HL-60/S4 (cell line): Measurements from ENCODE around the gene INPP4B.

Source experiments
- in situ Hi-C: fragments of 300-500 bp; cut with MboI; formaldehyde crosslinking; loops from 2 replicates; pipeline ENCODE4 v1.14.3; 2022; ENCODE audit warnings: low sequenced_read_pairs

Gene INPP4B

DNA sequence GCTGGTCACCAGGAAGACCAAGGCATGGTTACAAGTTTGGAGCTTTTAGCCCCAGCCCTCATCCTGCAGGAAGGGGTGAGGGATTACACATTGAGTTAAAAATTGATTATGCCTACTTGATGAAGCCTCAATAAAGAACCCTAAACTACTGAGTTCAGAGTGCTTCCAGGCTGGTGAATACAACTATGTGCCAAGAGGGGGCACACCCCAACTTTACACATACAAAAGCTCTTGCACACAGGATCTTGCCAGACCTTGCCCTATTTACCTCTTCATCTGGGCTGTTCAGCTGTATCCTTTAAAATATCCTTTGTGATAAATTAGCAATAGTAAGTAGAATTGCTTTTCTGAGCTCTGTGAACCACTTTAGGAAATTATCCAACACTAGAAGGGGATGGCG, 489.3 kb downstream of the INPP4B start:
- in situ Hi-C loops = no loop called here

DNA sequence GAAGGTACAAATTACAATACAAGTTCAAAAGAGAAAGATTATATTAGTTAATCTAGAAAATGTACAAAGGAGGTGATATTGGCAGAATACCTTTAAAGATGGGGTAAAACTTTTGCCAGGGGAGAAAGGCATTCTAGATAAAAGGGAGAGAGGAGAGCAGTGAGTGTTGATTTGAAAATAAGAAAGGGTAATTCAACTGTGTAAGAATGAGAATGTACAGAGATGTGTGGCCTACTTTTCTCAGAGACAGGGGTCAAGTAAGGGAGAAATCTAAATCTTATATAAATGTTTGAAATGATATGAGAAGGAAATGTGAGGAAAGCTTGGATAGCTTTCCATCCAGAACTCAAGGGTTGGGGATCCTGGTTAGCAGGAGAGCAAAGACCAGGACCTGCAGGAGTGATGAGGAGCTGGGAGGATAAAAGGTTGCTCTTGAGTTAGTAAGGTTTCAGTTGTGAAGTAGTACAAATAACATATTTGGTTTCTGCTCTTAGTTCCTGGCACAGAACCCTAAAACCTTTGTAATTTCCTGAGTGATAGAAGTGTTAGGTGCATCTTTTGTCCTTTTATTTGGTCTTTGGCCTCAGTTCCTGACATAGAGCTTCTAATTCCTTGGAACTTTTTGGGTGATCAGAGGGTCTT, 489.9 kb downstream of the INPP4B start:
- in situ Hi-C loops = no loop called here

DNA sequence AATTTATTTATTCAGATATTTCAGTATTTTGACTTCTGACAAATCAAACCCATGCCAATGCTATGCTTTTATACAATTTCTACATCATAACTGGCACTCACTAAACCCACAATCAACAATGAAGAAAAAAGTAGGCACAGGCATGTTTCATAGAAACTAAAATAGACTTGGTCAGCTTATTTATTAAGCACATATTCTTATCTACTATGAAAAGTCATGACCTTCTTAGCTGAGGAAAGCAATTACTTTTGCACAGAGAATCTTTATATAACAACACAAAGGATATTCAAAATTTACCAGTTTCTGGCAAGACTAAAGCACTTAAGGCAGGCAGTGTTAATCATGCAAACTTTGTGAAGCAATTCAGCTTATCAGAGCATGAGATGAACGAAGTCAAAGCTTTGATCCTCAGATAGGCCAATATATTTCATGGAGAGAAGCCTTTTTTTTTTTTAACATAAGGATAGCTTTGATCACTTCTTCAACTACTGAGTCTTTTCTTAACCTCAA, 490.6 kb downstream of the INPP4B start:
- in situ Hi-C loops = no loop called here

DNA sequence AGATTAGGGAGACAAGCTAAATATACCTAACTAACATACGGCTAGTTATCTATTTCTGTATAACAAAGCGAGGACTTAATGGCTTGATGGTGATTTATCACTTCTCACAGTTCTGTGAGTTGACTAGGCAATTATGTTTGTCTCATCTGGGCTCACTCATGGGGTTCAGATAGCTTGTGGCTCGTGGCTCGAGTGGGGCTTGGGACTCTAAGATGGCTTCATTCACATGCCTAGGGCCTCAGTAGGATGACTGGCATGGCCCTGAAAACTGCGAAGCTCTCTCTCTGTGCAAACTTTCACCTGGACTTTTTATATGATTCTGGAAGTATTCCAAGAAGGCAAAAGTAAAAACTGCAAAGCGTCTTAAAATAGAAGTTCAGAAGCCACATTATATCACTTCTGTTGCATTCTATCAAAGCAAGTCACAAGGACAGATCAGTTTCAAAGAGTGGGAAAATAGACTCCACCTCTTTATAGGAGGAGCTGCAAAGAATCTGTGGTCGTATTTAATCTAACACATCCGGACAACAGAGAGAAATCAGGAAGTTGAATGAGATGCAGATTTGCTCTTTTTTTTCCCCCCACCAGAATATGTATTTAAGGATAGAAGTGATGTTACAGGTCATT, 491.2 kb downstream of the INPP4B start:
- in situ Hi-C loops = no loop called here

DNA sequence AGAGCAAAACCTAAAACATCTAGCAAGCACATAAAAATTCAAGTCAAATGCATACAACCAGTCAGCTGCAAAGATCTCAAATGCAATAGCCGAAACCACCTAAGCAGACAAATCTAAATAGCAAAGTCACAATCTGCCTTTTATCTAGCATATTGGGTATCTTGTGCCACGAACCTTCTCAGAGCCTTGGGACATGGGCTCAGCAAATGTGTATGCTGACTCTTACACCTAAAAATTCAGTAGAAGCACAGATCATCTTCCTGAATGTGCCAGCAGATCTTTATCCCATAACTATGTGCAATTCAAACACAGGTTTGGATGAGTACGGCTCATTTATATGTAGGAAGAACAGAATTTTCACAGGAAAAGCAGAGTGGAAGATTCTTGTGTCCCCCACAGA, 492.1 kb downstream of the INPP4B start:
- in situ Hi-C loops = no loop called here

DNA sequence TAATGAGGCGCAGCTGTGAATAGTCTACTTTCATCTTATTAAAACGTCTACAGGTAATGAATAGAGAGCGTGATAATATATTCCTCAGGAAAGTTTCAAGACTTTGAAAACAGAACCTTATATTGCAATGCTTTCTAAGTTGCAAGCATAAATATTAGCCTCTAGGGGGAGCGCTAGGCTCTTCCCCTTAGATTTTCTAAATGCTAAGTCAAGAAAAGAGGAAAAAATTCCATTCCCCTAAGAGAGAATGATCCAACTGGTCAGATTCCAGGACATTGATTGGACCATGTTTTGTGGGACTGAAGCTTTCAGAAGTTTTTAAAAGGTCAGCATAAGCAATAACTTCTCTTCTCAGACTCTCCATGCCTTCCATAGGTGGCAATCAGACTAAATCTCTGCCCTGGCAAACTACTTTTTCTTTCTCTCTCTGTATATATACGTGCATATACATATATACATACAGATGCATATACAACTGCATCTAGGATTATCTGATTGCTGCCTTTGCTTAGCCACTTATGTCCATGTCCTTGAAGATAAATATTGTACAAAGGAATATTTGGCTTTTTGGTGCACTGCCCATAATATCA, 492.9 kb downstream of the INPP4B start:
- in situ Hi-C loops = no loop called here

DNA sequence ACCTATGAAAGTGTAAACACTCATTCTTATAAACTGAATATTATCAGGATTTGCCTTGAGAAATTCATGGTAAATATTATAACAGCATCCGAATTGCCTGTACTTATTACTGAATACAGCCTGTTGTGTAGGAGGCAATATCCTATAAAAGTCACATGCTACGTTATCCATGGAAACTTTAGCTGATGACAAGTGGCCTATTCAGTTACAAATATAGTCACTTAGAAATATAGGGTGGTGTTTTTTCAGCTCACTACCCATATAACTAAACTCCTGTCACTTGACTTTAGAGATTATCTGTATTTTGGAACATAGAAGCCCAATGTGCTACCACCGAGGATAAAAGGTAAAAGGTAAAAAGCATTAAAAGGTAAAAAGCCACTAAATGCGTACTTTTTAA, 493.4 kb downstream of the INPP4B start:
- in situ Hi-C loops = no loop called here

DNA sequence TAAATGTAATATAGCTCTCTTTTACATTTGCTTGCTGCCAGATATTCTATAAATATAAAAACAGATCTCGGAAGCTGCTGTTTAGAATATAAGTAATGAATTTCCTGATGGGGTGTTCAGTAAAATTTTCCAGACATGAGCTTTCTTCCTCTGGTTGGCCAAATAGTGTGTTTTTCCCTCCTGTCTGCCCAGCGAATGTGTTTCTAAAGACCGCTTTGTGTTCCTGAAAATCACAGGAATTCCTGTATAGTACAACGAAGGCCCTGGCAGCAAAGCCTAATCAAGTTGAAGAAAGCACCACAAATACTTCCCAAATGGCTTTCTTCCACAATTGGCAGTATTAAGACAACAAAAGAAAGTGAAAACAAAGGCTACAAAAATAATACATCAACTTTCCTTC, 494.1 kb downstream of the INPP4B start:
- in situ Hi-C loops = no loop called here

DNA sequence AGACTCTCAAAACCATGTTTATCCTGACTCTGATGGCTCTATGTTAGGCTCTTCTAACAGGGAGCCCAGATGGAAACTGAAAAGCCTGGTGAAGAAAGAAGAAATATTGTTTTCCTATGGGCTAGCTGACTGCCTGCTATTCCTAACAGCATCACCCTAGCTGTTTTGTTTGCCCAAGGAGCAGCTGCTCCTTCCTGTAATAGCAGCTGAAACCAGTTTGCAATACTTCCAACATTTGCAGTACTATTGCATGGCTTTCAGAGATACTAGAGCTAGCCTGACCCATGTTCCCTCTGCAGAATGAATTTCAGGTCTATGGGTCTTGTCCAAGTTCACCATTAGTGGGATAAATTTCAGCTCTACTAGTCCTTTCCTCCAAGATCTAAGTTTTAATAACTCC, 495.2 kb downstream of the INPP4B start:
- in situ Hi-C loops = no loop called here

DNA sequence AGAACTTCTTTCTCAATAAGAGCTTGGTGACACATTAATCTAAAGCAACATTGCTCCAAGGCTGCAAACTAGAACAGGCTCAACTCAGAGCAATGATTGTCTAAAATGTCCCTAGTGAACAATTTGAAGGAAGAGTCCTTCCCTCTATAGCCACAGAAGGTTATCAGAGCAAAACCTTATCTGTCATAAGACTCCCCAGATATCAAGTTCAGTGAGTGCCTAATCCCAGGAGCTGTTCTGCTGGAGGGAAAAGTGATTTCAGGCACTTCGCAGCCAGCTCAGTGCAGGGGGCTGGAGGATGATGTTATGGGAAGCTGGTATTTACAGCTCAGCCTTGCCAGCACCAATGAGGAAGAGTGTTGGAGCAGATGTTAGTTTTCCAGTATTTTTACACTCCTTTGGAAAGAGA, 497.5 kb downstream of the INPP4B start:
- in situ Hi-C loops = no loop called here

DNA sequence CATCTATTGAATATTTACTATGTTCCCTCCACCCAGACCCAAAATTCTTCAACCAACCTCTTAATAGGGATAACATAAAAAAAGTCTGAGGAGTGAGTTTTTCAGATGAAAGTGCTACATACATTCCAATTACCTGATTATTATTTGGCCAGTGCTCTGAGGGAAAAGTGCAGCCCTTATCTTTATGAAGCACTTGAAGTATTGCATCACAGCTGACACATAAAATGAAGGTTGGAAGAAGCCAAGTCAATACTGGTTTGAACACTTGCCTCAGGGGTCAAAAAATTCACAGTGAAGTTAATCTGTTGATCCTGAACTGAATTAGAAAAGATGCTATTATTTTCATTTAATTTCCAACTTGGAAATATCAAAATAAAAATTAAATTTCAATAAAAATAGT, 498.9 kb downstream of the INPP4B start:
- in situ Hi-C loops = no loop called here

DNA sequence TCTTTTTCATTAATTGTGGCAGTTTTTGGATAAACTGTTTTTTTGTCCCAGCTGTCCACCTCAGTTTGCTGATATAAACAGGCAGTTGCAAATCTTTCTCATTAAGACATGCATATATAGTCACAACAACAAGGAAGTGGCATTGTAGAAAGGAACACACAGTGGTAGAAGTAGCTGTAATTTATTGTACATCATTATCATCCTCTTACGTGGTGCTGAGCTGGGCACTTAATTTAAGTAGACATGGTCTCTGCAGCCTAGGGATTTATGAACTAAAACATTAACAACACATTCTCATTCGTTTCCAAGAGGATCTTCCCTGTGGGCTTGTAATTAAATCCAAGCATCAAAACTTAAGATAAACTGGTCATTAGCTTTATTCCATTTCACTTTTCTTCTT, 500.2 kb downstream of the INPP4B start:
- in situ Hi-C loops = no loop called here

DNA sequence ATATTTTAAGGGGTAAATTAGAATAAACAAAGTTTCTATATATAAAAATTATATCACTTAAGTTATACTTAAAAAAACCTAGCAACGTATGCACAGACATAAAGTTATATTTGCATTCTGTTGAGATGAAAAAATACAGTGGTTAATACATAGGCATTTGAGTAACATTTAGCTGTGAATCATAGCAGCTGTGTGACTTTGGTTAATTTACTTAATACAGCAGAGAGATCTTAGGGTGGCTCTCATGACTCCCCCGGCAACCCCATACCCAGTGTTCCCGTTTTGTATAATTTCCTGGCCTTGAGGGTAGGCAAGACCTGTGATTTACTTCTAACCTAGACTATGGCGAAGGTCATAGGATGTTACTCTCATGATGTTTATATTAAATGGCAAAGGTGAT, 504.8 kb downstream of the INPP4B start:
- in situ Hi-C loops = no loop called here

DNA sequence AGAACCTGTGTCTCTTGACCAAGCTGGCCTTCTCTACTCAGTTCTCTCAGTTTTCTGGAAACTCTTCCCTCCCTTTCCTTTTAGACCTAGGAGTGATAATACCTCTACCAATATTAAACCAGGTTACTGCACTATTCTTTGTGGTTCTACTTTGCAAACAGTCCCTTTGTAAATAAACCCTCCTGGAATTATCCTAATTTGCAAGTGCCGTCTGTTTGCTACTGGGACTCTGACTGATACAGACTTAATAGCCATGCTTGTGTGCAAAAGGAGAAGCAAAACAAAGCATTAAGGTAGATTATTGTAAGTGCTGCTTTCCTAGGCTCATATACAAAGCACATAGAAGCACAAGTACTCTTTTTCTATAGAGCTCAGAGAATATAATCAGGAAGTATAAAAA, 507.0 kb downstream of the INPP4B start:
- in situ Hi-C loops = no loop called here

DNA sequence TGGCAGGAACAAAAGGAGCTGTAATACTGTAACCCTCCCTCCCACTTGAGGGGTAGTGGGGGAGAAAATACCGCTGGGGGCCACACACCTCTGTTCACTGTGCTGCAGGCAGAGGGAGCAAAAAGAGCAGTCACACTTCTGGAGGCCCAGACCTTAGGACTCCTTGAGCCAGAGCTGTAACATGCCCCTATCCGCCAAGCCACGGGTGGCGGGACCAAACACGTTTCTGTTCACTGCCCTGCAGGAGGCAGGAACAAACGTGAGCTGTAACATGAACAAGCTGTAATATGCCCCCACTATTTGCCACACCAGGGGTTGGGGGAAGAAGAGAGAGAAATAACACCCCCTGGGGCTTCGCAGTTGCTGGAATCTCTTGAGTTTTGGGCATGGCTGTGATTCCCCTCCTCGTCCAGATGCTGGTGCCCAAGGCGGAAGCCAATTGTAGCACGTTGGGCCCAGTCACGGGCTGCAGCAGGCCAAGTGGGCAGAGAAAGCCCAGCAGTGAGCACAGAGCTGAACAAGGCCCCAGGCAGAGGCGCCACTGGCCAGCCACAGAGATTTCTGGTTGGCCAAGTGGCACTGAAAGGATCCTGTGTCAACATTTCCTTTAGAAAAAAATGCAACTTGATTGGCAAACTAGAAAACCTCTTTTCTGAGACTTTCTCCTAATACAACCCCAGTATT, 509.7 kb downstream of the INPP4B start:
- in situ Hi-C loops = no loop called here

DNA sequence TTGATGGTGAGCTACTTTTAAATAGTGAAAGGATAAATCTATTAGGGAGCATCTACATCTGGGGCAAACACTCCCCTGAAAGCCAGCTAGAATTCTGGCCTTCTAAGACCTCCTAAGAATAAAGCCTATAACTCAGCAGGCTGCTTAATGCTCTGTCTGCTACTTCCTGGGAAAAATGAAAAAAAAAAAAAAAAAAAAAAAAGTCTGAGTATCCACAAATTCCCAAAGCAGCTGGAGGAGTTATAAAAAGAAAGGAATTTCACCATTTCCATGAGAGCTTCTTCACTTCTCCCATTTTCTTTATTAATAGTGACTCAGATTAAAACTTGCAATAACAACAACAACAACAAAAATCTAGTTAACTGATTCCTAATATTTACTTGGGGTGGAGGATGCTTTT, 511.2 kb downstream of the INPP4B start:
- in situ Hi-C loops = no loop called here

DNA sequence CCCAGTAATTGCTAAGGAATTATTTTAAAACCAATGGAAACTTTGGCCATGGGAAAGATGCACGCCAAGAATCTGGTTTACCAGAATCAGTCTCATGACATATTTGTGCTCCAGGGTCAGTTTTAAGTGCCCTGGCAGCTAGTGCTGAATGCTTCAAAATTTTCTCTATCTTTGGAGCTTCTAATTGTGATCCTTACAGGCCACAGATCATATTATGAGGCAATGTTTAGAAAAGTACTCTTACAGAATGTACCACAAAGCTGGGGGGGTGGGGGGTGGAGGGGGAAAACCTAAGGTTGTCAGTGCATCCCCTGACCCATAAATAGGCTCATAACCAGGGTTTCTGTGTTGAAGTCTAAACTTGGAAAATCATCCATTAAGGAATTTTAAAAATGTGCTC, 514.5 kb downstream of the INPP4B start:
- in situ Hi-C loops = no loop called here

DNA sequence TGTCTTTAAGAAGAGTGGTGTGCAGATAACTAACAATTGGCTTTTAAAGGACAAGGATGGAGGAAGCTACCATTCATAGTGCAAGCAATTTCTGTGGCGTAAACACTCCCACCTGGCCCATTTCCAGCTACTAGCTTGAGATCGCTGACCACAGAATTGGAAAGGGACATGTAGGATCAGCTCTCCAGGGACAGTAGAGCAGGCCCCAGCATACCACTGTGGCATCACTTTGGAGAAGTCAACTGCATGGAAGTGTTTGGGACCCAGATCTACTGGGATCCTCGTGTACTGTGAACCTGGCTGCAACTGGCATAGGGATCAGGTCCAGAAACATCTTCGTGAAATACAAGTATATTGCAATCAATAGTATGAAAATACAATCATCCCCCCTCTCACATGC, 515.0 kb downstream of the INPP4B start:
- in situ Hi-C loops = no loop called here

DNA sequence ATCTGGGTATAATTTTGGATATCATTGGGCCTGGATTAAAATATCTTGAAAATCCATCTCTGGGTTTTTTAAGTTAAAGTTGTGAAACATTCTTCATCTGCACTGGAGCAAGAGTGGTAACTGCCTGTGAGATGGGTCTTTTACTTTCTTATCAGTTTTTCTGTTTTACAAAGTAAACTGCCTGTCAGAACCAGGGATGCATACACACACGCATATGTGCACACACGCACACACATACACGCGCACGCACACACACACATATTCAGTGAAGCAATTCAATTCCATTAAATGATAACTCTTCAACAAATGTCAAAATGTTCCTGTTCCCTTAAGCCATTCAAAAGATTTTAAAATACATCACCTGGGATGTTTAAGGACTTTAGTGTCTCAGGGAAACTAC, 515.8 kb downstream of the INPP4B start:
- in situ Hi-C loops = no loop called here

DNA sequence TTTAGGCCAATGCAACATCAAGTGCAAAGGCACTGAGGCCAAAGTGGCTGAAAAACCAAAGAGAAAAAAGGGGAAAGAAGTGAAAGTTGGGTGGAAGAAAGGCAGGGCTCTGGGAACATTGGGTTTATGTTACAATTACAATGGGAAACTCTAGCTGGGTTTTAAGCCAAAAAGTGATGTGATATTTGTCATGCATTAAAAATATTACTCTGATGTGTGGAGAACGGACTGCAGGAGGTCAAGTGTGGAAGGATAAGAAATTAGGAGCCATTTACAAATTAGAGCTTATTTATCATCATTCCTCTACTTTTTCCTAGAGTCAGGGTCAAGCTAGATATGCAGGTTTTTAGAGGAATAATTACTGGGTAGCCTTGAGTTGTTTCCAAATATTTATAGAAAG, 516.8 kb downstream of the INPP4B start:
- in situ Hi-C loops = no loop called here

DNA sequence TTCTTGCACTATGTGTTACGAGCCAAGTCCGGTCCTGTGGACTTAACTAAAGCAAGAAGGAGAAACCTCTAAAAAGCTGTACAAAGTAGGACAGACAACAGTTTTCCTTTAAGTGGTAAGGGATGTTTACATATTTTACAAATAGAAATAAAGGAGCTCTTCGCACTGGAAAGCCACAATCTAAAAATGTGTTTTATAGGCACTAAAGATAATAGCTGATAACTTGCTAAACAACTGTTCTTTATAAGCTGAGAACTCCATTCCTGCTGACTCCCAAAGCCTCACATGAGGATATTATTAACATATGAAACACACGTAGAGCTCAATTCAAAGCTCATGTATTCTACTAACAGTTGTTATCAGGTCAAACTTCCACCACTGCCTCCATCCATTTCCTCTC, 519.9 kb downstream of the INPP4B start:
- in situ Hi-C loops = no loop called here

DNA sequence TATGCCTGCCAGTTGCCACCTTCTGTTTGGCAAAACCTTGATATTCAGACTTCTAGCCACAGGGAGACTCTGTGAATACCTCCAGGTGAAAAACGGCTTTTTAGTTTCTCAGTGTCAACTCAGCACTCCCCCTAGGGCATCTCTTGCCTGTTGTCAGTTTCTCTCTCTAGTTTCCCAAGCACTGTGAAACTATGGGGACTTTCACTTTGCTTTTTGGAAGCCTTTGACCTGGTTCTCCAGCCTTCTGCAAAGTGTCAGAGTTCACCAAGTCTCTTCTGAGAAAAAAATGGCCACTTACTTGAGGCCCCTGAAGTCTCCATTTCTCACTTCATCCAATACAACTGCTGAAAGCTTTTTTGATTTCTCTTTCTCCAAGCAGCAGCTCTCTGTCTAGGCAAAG, 521.5 kb downstream of the INPP4B start:
- in situ Hi-C loops = no loop called here
